SK-N-MC (cell line): ENCODE measurements around the gene S100A1.

ENCODE experiments used
- FOXP2 ChIP-seq: optimal IDR thresholded peaks from 2 replicates; pipeline ENCODE3; 2011; ENCODE audit warnings: mild to moderate bottlenecking, moderate library complexity; ENCODE audit not compliant: insufficient read depth; ENCODE audit errors: extremely low read length, control extremely low read depth
- POLR2AphosphoS5 ChIP-seq: IDR thresholded peaks from 2 replicates; pipeline ENCODE4 v1.6.1; 2012; ENCODE audit warnings: mild to moderate bottlenecking, low read depth, low read length, borderline replicate concordance

GRCh38 chr1:153578490-153578889 lies 49.7 kb upstream of the S100A1 start:
- no peak for TF ChIP-seq FOXP2
- TF ChIP-seq POLR2AphosphoS5 = no peak
